ENCODE data around the gene SUGP2.
"Not testable (repeated sequence)": the region's sequence is repeated elsewhere in the genome, so short reads cannot be mapped to it uniquely, and the experiment has no call there.

SUGP2 gene

DNA sequence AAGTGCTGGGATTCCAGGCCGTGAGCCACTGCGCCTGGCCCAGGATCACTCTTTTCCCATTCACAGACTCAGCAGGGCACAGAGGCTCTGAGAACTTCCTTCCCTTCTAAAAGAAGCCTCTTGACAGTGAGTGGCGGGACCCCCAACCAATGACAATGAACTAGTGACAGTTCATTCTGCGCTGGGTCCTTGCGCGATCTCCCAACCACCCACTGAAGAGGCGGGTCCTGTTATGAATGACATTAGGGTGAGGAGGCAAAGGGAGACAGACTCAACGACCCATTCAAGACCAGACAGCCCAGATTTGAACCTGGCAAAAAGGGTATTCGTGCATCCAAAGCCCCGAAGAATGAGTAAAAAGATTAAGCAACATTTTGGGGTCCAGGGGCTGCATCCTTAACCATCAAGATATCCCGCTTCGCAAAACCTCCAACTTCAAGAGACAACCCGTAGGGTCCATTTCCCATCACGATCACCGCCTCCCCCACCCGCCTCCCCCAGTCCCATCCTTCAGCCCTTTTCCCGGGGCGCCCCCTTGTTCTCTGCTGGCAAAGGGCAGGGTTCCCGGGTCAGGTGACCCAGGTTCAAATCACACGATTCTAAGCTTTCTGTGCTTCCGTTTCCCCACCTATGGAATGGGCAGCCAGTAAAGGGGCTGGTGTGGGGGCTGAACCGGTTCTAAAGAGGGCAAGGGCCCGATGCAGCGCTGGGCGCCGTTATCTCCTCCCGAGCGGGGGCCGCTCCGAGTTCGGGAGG, 719 bp downstream of the SUGP2 start:
- DNase-seq, result peak; percentile 50

DNA sequence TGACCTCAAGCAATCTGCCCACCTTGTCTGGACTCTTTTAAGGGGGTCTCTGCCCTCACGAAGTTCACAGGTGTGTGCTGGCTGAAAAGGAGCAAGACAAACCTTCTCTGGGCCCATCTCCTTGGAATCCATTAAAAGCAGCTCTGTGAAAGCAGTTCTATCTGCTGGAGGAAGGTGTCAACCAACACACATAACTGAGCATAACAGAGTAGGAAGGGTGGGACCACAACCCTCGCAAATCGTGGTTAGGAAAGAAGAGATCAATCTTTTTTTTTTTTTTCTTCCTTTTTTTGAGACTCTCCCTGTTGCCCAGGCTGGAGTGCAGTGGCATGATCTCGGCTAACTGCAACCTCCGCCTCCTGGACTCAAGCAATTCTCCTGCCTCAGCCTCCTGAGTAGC, 1.4 kb downstream of the SUGP2 start:
- no peak for DNase-seq

DNA sequence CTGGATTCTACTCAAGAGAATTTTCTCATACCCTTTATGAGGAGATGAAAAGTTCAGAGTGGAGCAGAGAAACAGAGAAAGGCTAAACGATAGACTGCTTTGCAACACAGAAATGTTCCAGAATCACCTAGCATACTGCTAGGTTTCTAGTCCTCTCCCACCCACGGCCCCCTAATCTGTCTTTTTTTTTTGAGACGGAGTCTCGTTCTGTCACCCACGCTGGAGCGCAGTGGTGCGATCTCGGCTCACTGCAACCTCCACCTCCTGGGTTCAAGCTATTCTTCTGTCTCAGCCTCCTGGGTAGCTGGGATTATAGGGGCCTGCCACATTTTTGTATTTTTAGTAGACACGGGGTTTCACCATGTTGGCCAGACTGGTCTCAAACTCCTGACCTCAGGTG, 4.8 kb downstream of the SUGP2 start:
- no peak for DNase-seq

DNA sequence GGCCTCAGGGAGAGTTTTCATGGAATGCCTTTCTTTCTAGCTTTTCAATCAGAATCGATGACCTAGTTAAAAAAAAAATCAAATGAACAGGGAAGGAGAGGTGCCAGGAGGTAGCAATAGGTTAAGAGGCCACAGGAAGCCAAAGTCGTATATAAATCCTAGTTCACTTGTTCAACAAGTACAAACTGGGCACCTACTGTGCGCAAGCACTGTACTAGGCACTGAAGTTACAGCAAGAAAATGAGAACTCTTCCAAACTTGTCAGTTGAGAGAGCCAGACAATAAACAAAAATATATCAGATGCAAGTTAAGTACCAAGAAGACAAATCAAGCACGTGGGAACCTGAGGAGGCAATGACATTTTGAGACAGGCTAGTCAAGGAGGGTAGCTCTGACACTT, 6.1 kb downstream of the SUGP2 start:
- DNase-seq, result no peak

DNA sequence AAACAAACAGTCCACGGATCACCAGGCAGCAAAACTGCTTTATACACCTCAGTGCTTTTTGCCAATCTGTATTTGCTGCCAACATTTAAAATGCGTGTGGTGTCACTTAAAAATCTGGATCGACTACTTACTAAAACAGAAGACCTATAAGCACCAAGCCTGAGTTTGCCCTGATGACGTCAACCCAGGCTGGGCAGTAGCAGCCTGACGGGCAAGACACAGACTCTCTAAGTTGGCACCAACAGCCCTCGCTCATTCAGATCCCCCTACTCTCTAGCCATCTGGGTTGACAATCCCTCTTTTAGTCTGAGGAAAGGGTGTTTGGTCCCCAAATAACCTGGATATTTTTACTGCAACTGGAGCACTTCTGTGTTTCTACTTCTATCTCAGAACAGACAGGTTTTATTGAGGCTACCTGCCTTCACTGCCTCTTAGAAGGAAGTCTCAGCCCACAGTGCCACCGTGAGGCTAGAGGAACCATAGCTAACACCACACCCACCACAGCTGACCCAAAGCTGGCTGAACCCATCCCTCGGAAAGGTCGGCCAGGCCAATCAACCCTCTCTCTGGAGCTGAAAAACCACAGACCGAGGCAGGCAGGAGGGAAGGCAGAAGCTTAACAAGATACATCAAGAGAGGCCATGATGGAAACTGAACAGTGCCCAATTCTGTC, 6.9 kb downstream of the SUGP2 start:
- no peak for DNase-seq

DNA sequence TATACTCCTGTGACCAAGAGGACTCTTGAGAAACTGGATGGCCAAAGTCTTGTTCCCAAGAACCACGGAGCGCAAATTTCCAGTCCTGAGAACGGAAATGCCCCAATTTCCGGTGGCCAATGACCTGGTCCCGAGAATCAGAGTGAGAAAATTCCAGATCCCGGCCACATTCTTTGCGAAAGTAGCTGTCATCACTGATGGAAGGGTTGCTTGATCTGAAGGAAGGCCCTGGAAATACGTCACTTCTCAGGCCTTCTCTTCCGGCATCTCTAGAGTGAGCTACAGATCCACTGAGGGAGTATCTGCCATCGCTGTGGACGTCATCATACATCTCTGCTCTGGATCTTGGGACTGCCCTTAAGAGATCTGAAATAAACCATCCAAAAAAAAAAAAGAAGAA, 7.5 kb downstream of the SUGP2 start:
- DNase-seq, result no peak

DNA sequence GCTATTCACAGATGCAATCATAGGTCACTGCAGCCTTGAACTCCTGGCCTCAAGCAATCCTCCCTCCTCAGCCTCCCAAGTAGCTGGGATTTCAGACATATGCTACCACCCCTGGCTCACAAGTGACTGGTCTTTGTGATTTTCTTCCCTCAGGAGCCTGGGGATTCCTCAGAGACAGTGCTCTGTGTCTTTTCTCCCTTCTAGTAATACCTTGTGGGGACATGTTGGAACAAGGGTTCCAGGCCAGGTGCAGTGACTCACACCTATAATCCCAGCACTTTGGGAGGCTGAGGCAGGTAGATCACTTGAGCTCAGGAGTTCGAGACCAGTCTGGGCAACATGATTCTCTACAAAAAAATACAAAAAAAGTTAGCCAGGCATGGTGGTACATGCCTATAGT, 9.9 kb downstream of the SUGP2 start:
- not testable (repeated sequence) for DNase-seq

DNA sequence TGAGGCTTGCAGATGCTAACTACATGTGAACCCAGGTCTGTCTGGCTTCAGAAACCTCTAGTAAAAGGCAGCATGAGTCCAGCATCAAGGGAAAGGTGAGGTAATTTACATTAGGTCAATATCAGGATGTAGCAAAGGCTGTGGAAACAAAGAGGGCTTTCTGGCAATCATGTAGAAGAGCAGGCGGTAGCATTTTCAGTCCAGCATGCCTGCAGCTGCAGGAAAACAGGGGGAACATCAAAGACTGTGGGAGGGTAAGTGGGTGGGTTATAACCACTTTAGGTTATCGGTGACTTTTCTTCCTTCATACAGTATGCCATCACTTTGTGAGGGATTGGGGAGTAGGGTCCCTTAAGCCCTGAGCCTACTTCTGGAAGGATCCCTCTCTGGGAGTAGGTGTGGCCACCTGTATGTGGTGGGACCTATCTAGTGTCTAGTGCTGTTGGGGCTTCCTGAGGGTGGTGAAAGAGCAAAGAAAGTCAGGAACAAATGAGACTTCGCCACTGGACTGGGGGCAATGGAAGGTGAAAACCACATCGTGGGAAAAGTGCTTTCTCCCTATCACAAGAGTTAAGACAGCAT, 10.8 kb downstream of the SUGP2 start:
- no peak for DNase-seq

DNA sequence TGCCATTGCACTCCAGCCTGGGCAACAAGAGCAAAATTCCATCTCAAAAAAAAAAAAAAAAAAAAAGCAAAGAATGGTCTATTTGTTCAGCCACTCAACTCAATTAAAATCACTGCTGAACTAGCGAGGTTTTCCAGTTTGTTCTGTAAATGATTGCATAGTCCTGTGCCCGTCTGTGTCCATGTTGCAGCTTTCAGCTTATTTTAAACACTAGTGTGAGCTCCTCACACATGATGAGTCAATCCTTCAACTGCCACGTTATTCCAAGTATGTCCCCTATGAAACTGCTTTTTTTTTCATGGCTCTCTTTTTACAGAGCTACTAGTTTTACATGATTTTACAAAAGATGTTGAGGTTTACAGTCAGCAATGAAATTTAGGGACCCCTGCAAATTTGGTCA, 12.2 kb downstream of the SUGP2 start:
- DNase-seq, result no peak

DNA sequence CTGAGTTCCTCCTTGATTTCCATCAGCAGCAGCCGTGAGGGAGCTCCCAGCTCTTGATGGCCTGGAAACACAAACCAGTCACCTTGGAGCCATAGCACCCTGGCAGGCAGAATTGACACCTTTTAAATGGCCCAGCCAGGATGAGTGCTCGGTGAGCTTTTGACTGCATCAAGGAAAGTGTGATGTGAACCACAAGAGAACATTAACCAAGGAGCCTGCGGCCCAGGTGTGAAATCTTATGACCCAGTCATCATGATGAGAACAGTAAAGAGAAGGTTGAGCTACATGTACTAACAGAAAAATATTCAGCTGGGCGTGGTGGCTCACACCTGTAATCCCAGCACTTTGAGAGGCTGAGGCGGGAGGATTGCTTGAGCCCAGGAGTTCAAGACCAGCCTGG, 22.8 kb downstream of the SUGP2 start:
- no peak for DNase-seq

DNA sequence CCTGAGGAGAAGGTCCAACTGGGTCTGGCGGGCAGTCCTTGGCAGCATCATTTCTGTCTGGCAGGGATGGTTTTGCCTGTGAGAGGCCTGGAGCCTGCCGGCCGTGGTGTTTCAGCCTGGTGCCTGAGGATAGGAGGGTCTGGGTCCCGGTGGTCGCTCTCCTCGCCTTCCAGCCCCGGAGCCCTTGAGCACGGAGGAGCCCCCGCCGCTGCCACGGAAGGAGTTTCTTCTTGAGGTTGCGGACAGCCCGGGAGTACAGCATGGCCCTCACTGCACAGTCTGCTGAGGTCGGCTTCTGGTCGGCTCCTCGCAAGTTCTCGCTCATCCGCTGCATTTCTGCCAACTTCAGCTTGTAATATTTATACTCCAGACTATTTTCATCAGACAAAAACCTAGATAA, 23.4 kb downstream of the SUGP2 start:
- no peak for DNase-seq

DNA sequence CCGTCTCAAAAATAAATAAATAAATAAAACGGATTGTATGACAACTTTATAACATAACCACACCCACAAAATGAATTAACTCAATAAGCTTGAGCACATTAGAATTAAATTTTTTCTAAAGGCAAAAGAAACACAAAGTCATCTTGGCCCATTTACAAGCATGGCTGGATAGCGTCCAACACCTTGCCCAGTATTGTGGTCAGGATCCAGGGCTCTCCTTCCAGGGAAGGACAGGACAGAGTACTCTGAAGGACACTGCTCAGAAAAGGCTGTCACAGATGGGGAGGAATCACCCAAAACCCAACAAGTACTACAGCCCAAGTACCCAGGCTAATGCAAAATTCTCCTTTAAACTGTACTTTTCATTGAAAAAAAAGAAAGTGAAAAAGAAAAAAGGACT, 27.1 kb downstream of the SUGP2 start:
- DNase-seq, result no peak

DNA sequence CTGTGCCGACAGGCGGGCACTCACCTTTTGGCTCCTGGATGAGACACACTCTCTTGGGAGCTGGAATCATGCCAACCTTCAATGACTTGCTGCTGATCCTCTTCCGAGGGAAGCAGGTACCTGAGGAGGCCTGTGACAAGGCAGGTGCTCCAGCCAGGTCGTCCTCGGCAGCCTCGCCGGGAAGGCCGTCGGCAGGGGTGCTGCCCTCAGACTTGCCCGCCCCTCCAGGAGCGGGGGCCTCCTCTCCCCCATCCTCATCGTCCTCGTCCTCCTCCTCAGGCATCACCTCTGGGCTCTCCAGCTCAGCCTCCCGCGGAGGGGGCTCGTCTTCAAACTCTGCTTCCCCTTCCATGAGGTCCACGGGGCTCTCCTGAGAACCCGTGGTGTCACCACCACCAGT, 29.2 kb downstream of the SUGP2 start:
- DNase-seq, result no peak

DNA sequence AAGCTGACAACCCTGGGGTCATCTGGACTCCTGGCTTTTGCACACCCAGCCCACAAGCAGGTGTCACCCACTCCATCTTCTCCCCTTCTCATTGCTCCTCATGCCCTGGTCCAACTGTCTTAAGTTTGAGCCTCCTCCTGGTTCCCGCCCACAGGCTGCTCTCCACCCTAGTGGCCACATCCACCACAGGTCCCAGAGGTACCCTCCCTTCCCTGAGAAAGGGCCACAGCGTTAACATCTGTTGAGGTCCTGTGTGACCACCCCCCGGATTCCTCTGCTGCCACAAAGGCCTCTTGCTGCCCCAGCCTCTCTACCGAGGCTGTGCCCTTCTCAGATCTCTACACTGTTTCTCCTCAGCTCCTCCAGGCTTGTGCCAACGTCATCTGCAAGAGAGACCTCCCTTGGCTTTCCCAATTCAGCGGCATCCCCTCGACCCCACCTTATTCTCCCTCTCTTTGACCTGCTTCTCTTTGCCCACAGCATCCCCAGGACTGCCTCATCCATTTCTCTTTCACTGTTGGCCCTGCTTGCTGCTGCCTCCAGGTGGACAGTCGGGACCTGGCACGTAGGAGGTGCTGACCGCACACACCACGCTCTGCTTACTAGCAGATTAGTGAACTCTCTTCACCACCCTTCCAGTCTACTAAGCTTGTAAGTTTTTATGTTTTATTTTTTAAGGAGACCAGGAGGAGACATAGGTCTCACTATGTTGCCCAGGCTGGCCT, 33.3 kb downstream of the SUGP2 start:
- DNase-seq, result no peak

DNA sequence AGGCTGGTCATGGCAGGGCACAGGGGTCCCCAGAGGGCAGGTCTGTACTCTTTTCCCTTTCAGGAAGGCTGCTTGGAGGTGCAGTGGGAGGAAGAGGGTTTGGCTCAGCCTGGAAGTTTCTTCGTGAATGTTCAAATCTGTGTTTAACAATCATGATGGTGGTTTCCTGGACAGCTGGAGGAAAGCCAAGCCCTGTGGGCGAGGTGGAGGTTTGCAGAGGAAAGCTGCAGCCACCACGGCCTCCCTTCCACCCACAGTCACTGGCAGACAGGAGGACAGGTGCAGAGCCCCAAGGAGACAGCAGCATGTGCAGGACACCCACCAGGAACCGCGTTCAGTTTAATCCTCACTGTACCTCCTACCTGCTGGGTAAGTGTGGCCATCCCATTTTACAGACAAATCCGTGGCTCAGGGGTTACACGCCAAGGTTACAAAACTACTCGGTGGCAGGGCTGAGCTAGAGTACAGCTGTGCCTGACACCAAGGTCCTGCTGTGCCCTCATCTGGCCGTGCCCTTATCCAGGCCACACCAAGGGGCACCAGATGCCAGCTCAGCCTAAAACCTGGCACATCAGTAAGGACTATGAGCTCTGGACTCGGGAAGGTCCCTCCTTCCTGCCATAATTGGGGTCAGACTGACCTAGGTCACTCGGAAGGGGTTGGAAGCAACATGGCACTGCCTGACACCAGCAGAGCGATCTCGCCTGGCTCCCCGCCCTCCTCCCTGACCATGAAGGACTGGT, 34.1 kb downstream of the SUGP2 start:
- DNase-seq, result no peak

DNA sequence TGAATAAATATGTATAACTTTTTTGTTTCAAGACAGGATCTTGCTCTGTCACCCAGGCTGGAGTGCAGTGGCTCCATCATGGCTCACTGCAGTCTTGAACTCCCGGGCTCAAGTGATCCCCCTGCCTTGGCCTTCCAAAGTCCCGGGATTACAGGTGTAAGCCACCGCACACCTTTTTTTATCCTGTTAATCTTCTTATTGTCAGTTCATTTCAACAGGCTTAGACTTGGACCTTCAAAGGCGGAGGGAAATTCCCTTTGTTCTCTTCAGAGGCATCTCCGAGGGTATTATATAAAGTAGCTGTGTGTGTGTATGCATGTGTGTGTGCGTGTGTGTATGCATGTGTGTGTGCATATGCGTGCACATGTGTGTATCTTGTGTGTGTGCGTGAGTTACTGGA, 35.0 kb downstream of the SUGP2 start:
- no peak for DNase-seq

DNA sequence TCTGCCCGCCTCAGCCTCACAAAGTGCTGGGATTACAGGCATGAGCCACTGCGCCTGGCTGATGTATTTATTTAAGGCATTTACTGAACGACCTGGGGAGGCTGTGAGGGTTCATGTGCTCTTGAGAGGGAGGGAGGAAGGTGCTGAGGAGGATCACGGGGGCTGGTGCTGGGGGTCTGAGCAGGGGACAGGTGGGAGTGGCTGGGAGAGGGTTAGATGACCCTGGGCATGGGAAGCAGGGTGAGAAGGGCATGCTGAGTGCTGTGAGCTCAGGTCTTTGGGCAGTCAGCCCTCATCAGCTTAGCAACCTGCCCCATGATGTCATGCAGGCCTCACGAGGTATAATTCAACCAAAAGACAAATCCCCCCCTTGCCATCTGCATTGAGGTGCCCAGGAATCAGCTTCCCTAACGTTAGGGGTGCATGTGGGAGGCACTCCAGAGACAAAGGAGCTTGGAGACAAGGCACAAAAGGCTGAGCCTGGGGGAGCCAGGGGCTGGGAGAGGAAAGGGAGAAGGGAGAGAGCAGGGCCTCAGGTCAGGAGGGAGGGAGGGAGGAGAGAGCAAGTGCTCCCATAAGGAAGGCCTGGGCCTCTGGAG, 36.4 kb downstream of the SUGP2 start:
- no peak for DNase-seq

DNA sequence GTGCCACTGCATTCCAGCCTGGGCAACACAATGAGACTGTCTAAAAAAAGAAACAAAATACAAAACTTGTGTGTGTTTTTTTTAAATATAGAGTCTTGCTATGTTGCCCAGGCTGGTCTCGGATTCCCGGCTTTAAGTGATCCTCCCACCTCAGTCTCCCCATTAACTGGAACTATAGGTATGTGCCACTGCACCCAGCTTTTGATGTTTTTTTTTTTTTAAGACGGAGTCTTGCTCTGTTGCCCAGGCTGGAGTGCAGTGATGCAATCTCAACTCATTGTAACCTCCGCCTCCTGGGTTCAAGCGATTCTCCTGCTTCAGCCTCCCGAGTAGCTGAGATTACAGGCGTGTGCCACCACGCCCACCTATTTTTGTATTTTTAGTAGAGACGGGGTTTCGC, 37.0 kb downstream of the SUGP2 start:
- no peak for DNase-seq

DNA sequence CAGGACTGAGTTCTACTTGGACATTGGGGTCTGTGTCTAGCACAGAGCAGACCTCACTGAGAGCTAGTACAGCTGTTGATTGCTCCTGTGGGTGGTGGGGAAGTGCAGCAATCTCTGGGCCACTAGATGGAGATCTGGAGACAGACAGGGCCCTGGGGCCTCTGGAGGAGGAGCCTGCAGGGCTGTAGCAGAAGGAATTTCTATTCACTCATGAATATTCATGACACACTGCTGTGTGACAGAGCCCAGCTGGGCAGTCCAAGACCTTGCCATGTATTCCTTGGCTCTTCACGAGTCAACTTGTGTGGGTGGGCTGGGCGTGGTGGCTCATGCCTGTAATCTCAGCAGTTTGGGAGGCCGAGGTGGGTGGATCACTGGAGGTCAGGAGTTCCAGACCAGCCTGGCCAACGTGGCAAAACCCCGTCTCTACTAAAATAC, 37.5 kb downstream of the SUGP2 start:
- DNase-seq, result peak; percentile 46

DNA sequence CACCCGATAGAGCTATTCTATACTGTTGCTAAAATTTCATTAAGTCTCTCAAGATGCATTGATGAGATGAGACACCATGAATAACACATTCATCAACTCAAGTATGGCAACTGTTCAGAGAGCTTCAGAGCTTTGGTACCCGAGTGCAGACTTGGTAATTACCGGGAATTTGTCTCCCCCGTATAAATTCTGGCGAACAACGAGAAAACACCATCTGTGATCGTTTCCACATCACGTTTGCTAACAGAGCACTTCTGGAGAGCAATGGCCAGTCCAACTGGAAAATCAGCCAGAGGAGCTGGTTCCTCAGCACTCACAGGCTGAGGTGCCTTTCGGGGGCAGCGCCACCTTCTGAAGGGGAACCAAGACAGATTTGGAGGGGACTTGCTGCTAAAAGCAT, 40.2 kb downstream of the SUGP2 start:
- DNase-seq, result no peak

DNA sequence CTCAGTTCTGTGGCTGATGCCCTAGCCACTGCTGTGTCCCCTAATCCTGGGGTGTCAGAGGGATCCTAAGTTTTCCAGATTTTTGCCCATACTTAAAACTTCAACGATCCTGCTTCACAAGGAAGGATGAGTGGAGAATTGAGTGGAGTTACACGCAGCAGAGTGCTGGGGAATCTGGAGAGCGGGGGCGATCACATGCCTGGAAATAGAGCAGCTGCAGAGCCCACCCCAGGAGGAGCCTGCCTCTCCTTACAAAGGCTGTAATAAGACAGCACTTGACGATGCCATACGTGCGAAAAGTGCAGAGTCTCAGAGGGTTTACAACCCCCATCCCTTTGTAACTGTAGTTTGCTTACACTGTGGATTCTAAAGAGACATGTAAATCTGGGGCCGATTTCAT, 40.6 kb downstream of the SUGP2 start:
- no peak for DNase-seq

DNA sequence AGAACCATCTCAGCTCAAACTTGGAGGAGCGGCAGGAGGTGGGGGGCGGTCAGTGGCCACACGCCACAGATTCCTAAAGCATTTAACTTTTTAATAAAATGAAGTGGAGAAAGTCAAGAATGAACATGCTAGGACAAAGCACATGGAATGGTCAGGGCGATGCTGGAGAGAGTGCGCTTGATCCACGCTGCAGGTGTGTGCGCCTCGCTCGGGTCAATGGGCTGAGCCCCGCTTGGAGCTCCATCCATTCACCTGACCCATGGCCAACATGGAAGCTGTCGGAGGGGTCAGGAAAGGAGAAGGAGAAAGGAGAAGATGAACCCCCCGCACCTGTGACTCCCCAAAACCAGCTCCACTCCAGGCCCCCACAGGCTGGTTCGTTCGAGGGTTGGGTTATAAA, 41.8 kb downstream of the SUGP2 start:
- no peak for DNase-seq

Measured in right kidney (tissue), 1 donor.